Endothelial cell of umbilical vein (primary cell): Measurements from ENCODE around the gene TNN. TPM values are rescaled to one million over a fixed set of nuclear protein-coding genes. Genes with fewer than 3 reads are reported as not detected.

Source experiments
- BruUV-seq: library from RNA; stranded (reverse); fragments of 400-500 nt; replicated peaks from 2 replicates; lab custom pipeline; 2021; lab: Mats Ljungman, UMichigan
- CTCF ChIA-PET: fragments of 300-600, 350-600 bp; sonication (Branson Sonifier 250); formaldehyde crosslinking; loops from one replicate; lab custom pipeline; 2021; ENCODE audit warnings: antibody characterized with exemption, inconsistent platforms; lab: Charles Lee
- POLR2A ChIA-PET: fragments of 300-600, 350-600 bp; sonication (Branson Sonifier 250); formaldehyde crosslinking; loops from one replicate; lab custom pipeline; 2021; ENCODE audit warnings: antibody characterized with exemption, inconsistent platforms; lab: Charles Lee
- DNase-seq: peaks from one replicate; pipeline ENCODE4 v3.0.0-alpha.2; 2011; ENCODE audit warnings: low read depth, low spot score
- FAIRE-seq: peaks from 2 replicates; lab custom pipeline; 2011; peaks lifted over from hg19 to GRCh38; lab: Jason Lieb, UNC
- H2AFZ ChIP-seq: 2 replicates; pipeline ENCODE4 v1.6.0; 2012; ENCODE audit warnings: low read depth, low read length, control low read depth, inconsistent platforms
- H3K27ac ChIP-seq: 2 replicates; pipeline ENCODE4 v1.5.1; 2011; ENCODE audit warnings: low read depth, mild to moderate bottlenecking, control low read depth, low read length, moderate library complexity; ENCODE audit not compliant: insufficient read depth
- H3K27me3 ChIP-seq, 2 experiments: 2 replicates each; pipeline versions ENCODE4 v1.6.0 to v1.6.1; 2011; ENCODE audit warnings: low read length in 2 of 2, mixed read lengths in 1 of 2; ENCODE audit not compliant: control insufficient read depth in 2 of 2, insufficient read depth in 2 of 2
- H3K36me3 ChIP-seq, 2 experiments: 2 replicates in 1 of 2; 3 replicates in 1 of 2; pipeline ENCODE4 v1.5.1; 2011; ENCODE audit warnings: low read length in 2 of 2, mild to moderate bottlenecking in 1 of 2, moderate library complexity in 1 of 2; ENCODE audit not compliant: control insufficient read depth in 2 of 2, insufficient read depth in 2 of 2; ENCODE audit errors: extremely low read depth in 1 of 2
- H3K4me1 ChIP-seq: 3 replicates; pipeline ENCODE4 v1.5.1; 2011; ENCODE audit warnings: mild to moderate bottlenecking, low read length; ENCODE audit not compliant: control insufficient read depth, insufficient read depth; ENCODE audit errors: extremely low read depth
- H3K4me2 ChIP-seq: 2 replicates; pipeline ENCODE4 v1.6.1; 2011; ENCODE audit warnings: low read length, control low read depth, mixed read lengths; ENCODE audit not compliant: insufficient read depth
- H3K4me3 ChIP-seq, 3 experiments: fragments of 200-600 bp in 1 of 3; sonication (generic), shearing (Covaris generic) in 1 of 3; replicated peaks in 1 of 3; 2 replicates each; pipeline ENCODE4 v1.5.1; 2011 to 2016; ENCODE audit warnings: control low read depth in 3 of 3, low read length in 3 of 3, mild to moderate bottlenecking in 2 of 3, inconsistent platforms in 1 of 3, low read depth in 1 of 3, moderate library complexity in 1 of 3; ENCODE audit not compliant: insufficient read depth in 1 of 3
- H3K79me2 ChIP-seq: 2 replicates; pipeline ENCODE4 v1.6.0; 2012; ENCODE audit warnings: low read length, inconsistent platforms; ENCODE audit not compliant: control insufficient read depth, insufficient read depth
- H3K9ac ChIP-seq: replicated peaks from 2 replicates; pipeline ENCODE3; 2011; ENCODE audit warnings: low read length, control low read depth; ENCODE audit not compliant: insufficient read depth; ENCODE audit errors: extremely low read depth
- H3K9me1 ChIP-seq: replicated peaks from 3 replicates; pipeline ENCODE4 v1.6.0; 2011; ENCODE audit warnings: mild to moderate bottlenecking, low read length; ENCODE audit not compliant: control insufficient read depth, insufficient read depth; ENCODE audit errors: extremely low read depth
- H3K9me3 ChIP-seq: replicated peaks from 2 replicates; pipeline ENCODE4 v1.5.1; 2012; ENCODE audit warnings: low read length, inconsistent platforms; ENCODE audit not compliant: control insufficient read depth, insufficient read depth
- H4K20me1 ChIP-seq: replicated peaks from 2 replicates; pipeline ENCODE3; 2011; ENCODE audit warnings: mild to moderate bottlenecking, low read length; ENCODE audit not compliant: control insufficient read depth, insufficient read depth; ENCODE audit errors: extremely low read depth
- CTCF ChIP-seq, 2 donors: IDR thresholded peaks; 1 replicate in 1 of 2; 2 replicates in 1 of 2; pipeline ENCODE4 v1.5.1; 2011; ENCODE audit warnings: low read length in 2 of 2, mild to moderate bottlenecking in 2 of 2, moderate library complexity in 2 of 2, control low read depth in 1 of 2, inconsistent platforms in 1 of 2, low read depth in 1 of 2; ENCODE audit not compliant: insufficient read depth in 1 of 2; ENCODE audit errors: extremely low read depth in 1 of 2
- EZH2 ChIP-seq: IDR thresholded peaks from 2 replicates; pipeline ENCODE4 v1.6.1; 2012; ENCODE audit warnings: borderline replicate concordance, low read depth, mild to moderate bottlenecking, moderate library complexity, low read length, inconsistent platforms; ENCODE audit not compliant: severe bottlenecking
- FOS ChIP-seq: IDR thresholded peaks from 2 replicates; pipeline ENCODE4 v1.6.1; 2011; ENCODE audit warnings: mild to moderate bottlenecking, low read length, moderate library complexity, borderline replicate concordance; ENCODE audit not compliant: insufficient read depth
- GATA2 ChIP-seq: IDR thresholded peaks from 2 replicates; pipeline ENCODE4 v1.7.0; 2011; ENCODE audit warnings: low read depth, mild to moderate bottlenecking, moderate library complexity, mixed read lengths, low read length; ENCODE audit not compliant: insufficient read length, insufficient read depth
- JUN ChIP-seq: IDR thresholded peaks from 2 replicates; pipeline ENCODE4 v1.6.1; 2011; ENCODE audit warnings: borderline replicate concordance, low read depth; ENCODE audit not compliant: insufficient read length, insufficient read depth
- MYC ChIP-seq: IDR thresholded peaks from one replicate; pipeline ENCODE4 v1.6.1; 2011; ENCODE audit warnings: mild to moderate bottlenecking, low read depth, low read length
- POLR2A ChIP-seq: IDR thresholded peaks from 2 replicates; pipeline ENCODE4 v1.6.1; 2012; ENCODE audit warnings: low read depth, mild to moderate bottlenecking, control low read depth, low read length
- POLR2AphosphoS5 ChIP-seq: IDR thresholded peaks from 2 replicates; pipeline ENCODE4 v1.6.1; 2012; ENCODE audit warnings: low read depth, mild to moderate bottlenecking, control low read depth, low read length, moderate library complexity; ENCODE audit not compliant: insufficient read depth
- dilution Hi-C: fragments of 300-500 bp; cut with MboI; formaldehyde crosslinking; loops from one replicate; pipeline ENCODE4 v1.15.0; 2019; ENCODE audit warnings: low sequenced_read_pairs; ENCODE audit not compliant: extremely low pct_ligation_motif_present
- intact Hi-C: fragments of 100-400 bp; cut with micrococcal nuclease; formaldehyde crosslinking; loops from one replicate; pipeline ENCODE4 v1.10.0; 2022
- polyA plus RNA-seq, 4 experiments: library from polyadenylated mRNA; depleted of rRNA in 3 of 4; stranded (reverse) in 3 of 4; unstranded in 1 of 4; fragments of >200 nt; gene quantifications; 2 replicates each; pipeline versions ENCODE4 v1.2.1 to v1.2.3, GENCODE V29; 2011 to 2012; ENCODE audit warnings: missing spikeins in 1 of 4
- total RNA-seq: library from RNA; stranded (reverse); gene quantifications from 2 replicates; pipeline ENCODE4 v1.2.3, GENCODE V29; 2021
- TF ChIP-seq, protein P1 (sequence below): IDR thresholded peaks from 2 replicates; pipeline ENCODE4 v1.6.1; 2011; ENCODE audit not compliant: insufficient read depth, insufficient read length

Gene TNN
- total and polyA plus RNA-seq, 2 donors (not counting 3 experiments of a cell fraction or from before 2014, with no cell fraction given): not detected

DNA sequence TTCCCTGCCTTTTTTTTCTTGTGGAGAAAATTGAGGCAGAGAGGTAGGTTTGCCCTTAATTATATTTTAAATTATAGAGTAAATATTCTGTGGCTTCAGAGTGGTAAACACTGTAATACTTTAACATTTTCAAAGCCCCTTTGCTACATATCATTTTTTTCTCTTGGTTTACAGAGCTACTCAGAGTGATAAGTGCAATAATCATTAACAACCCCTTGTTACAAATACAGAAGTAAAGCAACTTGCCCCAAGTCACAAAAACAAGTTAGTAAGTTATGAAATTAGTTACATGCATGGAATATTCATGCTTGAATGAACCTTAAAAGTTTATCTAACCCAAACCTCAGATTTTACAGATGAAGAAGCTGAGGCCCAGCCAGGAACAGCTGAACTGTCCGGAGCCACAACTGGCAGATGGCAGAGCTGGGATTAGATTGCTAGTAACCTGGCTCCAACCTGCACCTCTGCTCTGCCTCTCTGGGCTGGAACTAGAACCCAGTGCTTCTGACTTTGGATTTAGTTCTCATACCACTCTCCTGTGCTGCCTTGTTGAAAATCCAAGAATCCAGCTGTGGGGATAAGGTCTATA, 48.7 kb downstream of the TNN start:
- no peaks in the 10 kb centered on the region for H3K27me3 ChIP-seq
- no peak for DNase-seq
- H4K20me1 ChIP-seq: no peaks in the 10 kb centered on the region
- H3K9me3 ChIP-seq: no peaks in the 10 kb centered on the region
- no peaks in the 10 kb centered on the region for H3K4me1 ChIP-seq
- FAIRE-seq: no peak
- dilution Hi-C loops (no loop called here), intact Hi-C loops (no loop called here)
- no TSS peak for BruUV-seq
- no peaks in the 10 kb centered on the region for H3K79me2 ChIP-seq
- no peak overlapping the region for H3K4me3 ChIP-seq
- H3K9me1 ChIP-seq: no peaks in the 10 kb centered on the region
- CTCF ChIA-PET: interaction anchor here (9.8 kb wide), 1 partner anchor 9 kb away, joined by 85 read pairs; no protein-coding TSS in a partner anchor
- POLR2A ChIA-PET: no interaction called here
- no peaks in the 10 kb centered on the region for H3K36me3 ChIP-seq
- H3K4me2 ChIP-seq: no peak overlapping the region
- TF ChIP-seq GATA2 (no peak), CTCF (IDR thresholded peaks at IDR 0.05; ENCODE audit: extremely low read depth in 1 of 2, insufficient read depth in 1 of 2, low read depth in 1 of 2, low read length in 2 of 2) (no peak), JUN (no peak), EZH2 (no peak), POLR2AphosphoS5 (no peak), MYC (no peak), FOS (no peak), POLR2A (no peak)
- TF ChIP-seq, protein P1, sequence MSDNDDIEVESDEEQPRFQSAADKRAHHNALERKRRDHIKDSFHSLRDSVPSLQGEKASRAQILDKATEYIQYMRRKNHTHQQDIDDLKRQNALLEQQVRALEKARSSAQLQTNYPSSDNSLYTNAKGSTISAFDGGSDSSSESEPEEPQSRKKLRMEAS: no peak
- H3K27ac ChIP-seq: no peak overlapping the region
- no peak overlapping the region for H3K9ac ChIP-seq
- H2AFZ ChIP-seq: no peak overlapping the region
